SK-N-MC (cell line): ENCODE measurements around the gene DYRK1B.

Experiments used
- EZH2 ChIP-seq: fragments of 200-600 bp; sonication (generic); IDR thresholded peaks from one replicate; pipeline ENCODE4 v1.6.1; 2017; ENCODE audit warnings: antibody characterized with exemption
- FOXP2 ChIP-seq: optimal IDR thresholded peaks from 2 replicates; pipeline ENCODE3; 2011; ENCODE audit warnings: mild to moderate bottlenecking, moderate library complexity; ENCODE audit not compliant: insufficient read depth; ENCODE audit errors: extremely low read length, control extremely low read depth
- POLR2AphosphoS5 ChIP-seq: IDR thresholded peaks from 2 replicates; pipeline ENCODE4 v1.6.1; 2012; ENCODE audit warnings: mild to moderate bottlenecking, low read depth, low read length, borderline replicate concordance

- TF ChIP-seq POLR2AphosphoS5 (no peak), EZH2 (no peak), FOXP2 (no peak)
These were observed 5.8 kb downstream of the DYRK1B start for GRCh38 chr19:39828015-39828653.
